ENCODE measurements around the gene GPR173.

The GPR173 gene

DNA sequence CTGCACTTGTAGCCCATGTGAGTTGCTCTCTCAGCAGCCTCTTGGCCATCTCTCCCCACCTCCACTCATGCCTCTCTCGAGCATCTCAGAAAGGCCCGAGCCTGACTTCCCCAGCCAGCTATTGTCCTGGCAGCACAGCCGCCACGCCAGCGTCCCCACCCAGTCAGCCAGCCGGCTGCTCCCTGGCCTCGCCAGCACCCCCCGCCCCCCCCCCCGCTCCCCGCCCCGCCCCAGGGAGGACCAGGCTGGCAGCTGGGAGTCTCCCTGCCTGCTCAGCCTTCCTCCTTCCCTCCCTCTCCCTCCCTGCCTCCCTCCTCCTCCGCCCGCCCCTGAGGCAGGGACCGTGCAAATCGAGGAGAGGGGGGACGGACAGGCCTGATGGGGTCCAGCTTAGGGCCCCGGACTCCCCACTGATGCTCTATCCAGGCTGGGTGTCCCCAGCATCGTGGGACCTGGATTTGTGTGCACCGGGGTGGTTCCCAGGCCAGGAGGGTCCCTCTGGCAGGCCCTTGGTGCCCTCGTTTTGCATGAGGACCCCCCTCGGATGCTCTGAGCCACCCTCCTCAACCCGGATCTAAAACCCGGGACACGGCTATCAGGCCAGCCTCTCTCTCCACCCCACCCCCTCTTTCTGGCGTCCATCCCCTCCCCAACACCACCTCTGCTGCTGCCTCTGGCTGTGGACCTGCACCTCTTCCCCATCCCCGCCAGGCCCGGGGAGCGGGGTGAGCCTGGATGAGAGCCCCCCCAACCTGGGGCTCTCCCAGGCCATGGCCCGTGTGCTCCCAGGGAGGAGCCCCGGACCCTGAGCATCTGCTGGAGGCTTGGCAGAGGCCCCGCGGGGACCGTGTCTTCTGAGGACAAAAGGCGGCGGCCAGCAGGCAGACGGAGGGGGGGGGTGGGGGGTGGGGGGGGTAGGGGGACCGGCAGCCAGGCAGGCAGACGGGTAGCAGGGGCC lies at the start of gene GPR173:
Gene GPR173, plus strand, starts transcription at position 621 of the 958 bp plus-strand sequence. CDS start 27,833 bp downstream, outside the sequence.
- no peak for DNase-seq (ENCODE audit: low spot score)
- in situ Hi-C loops (cut with MboI; ENCODE audit: low pct_unique_long_range_greater_than_20kb, low sequenced_read_pairs, unreplicated experiment), result no loop called here

GRCh38 chrX:53000447-53001135 lies 48.0 kb upstream of the GPR173 start:
- no peak for DNase-seq (ENCODE audit: low spot score)
- no peak for TF ChIP-seq CTCF (IDR thresholded peaks at IDR 0.05; ENCODE audit: extremely low read depth, insufficient read depth, missing control alignments)
- in situ Hi-C loops (cut with MboI; ENCODE audit: low pct_unique_long_range_greater_than_20kb, low sequenced_read_pairs, unreplicated experiment), result no loop called here

More for the DNA sequence above, at the start of gene GPR173:
- no peak for TF ChIP-seq CTCF (IDR thresholded peaks at IDR 0.05; ENCODE audit: extremely low read depth, insufficient read depth, missing control alignments)

DNA sequence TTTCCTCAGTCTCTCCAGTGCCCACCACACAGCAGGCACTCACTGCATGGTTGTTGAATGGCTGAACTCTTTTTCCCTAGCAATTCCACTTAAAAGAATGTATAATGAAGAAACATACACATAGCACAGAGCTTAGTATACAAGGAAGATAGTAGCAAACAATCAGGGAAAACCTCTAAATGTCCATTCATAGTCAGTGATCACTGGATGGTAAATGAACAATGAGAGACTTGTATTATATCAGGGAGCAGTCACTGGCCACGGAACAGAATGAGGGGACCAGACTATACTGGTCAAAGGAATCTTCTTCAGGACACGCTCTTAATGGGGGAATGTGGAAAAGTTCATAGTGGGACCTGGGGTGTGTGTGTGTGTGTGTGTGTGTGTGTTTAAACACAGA lies 46.6 kb upstream of the GPR173 start:
- TF ChIP-seq CTCF (IDR thresholded peaks at IDR 0.05; ENCODE audit: extremely low read depth, insufficient read depth, missing control alignments), result no peak
- in situ Hi-C loops (cut with MboI; ENCODE audit: low pct_unique_long_range_greater_than_20kb, low sequenced_read_pairs, unreplicated experiment), result no loop called here
- no peak for DNase-seq (ENCODE audit: low spot score)

DNA sequence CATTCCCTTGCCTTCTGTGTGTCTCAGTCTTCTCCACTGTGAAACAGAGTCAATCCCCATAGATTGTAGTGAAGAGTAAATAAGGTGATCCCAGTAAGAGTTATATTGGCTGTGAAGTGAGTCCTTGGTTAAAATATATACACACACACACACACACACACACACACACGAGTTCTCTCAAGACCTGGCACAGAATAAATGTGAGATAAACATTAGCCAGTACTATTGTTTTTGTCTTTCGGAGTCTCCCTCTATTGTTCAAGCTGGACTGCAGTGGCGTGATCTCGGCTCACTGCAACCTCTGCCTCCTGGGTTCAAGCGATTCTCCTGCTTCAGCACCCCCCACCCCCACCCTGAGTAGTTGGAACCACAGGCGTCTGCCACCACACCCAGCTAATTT lies 45.5 kb upstream of the GPR173 start:
- TF ChIP-seq CTCF (IDR thresholded peaks at IDR 0.05; ENCODE audit: extremely low read depth, insufficient read depth, missing control alignments), result no peak
- in situ Hi-C loops (cut with MboI; ENCODE audit: low pct_unique_long_range_greater_than_20kb, low sequenced_read_pairs, unreplicated experiment), result no loop called here
- DNase-seq (ENCODE audit: low spot score), result no peak

- in situ Hi-C loops (cut with MboI; ENCODE audit: low pct_unique_long_range_greater_than_20kb, low sequenced_read_pairs, unreplicated experiment), result no loop called here
- no peak for DNase-seq (ENCODE audit: low spot score)
- TF ChIP-seq CTCF (IDR thresholded peaks at IDR 0.05; ENCODE audit: extremely low read depth, insufficient read depth, missing control alignments), result no peak
Measured at GRCh38 chrX:53004038-53004437, 44.6 kb upstream of the GPR173 start.

- no peak for DNase-seq (ENCODE audit: low spot score)
- TF ChIP-seq CTCF (IDR thresholded peaks at IDR 0.05; ENCODE audit: extremely low read depth, insufficient read depth, missing control alignments), result no peak
- in situ Hi-C loops (cut with MboI; ENCODE audit: low pct_unique_long_range_greater_than_20kb, low sequenced_read_pairs, unreplicated experiment), result no loop called here
Measured at GRCh38 chrX:53004811-53005210, 43.8 kb upstream of the GPR173 start.

All from GM13977 (cell line).